Measurements from ENCODE around the gene UTS2B. TPM values are rescaled to one million over a fixed set of nuclear protein-coding genes. Genes with fewer than 3 reads are reported as not detected.

UTS2B gene
- polyA plus RNA-seq, 1 of the 3 experiments (the other 2 are of a cell fraction): 0.03 TPM

DNA sequence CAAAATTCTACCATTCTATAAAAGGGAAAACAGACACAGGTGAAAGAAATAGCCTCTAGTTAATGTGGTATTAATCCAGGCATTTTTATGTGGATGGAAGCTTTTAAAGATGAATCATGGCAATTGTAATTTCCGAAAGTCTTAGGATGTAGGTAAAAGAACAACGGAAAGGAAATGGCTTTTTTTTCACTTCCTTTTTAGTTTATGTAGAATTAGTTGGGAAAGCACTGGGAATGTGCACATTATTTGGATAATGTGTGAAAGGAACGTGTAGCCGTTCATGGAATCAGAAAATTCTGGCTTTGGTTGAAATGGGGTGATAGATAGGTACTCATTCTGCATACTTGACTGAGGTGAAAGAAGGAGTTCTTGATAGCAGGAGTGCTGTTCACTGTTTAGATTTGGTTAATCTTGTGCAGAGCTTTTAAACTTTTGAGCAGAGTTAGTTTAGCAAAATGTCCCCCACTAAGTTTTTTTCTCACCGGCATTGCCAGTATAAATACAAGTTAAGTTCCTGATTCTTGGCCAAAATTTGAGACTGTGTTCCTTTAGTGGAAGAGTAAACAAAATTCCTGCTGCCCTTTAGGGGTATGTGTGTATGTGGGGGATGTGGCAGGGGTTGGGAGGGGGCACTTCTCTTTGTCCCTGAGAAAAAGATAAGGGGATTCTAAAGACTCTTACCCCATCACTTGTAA is 20.2 kb upstream of the UTS2B start:
- H3K79me2 ChIP-seq (ENCODE audit: insufficient read depth): peaks cover 100% of the 10 kb centered on the region
- H3K27ac ChIP-seq (ENCODE audit: low read depth in 2 of 2, low read length in 1 of 2): peak overlapping the region in 1 of 2 experiments; percentile 23; a peak in 1 of 4 replicates
- no peaks in the 10 kb centered on the region for H3K9me2 ChIP-seq
- ChIA-PET CTCF (interaction anchor here (1.4 kb wide), 1 partner anchor 9 kb away, joined by 3 read pairs; no protein-coding TSS in a partner anchor), POLR2A (no interaction called here)
- H3K36me3 ChIP-seq (replicated peaks in 1 of 2; ENCODE audit: control insufficient read depth in 1 of 2, insufficient read depth in 2 of 2, low read length in 1 of 2): no peaks in the 10 kb centered on the region
- H3F3A ChIP-seq (replicated peaks; ENCODE audit: insufficient read depth): peaks cover 11% of the 10 kb centered on the region
- no peak for TF ChIP-seq SMC3 (IDR thresholded peaks at IDR 0.05; ENCODE audit: low read depth, low read length)
- no peak overlapping the region for H3K4me3 ChIP-seq (ENCODE audit: low read depth in 2 of 2, low read length in 1 of 2)
- H3K9me3 ChIP-seq: no peaks in the 10 kb centered on the region
- peaks cover 0 to 18% of the 10 kb centered on the region in 2 experiments; a peak in 2 of 4 replicates for H3K4me1 ChIP-seq (ENCODE audit: control insufficient read depth in 1 of 2, insufficient read depth in 2 of 2, low read depth in 1 of 2, low read length in 1 of 2)
- no peak overlapping the region for H2AFZ ChIP-seq (ENCODE audit: low read depth)
- 84% methylated on average over 5 of the region's 5 CpGs for WGBS (ENCODE audit: low lambda C conversion rate)
- H3K27me3 ChIP-seq (ENCODE audit: insufficient read depth): no peaks in the 10 kb centered on the region
- no peak for DNase-seq
- peak overlapping the region; percentile 13; the same call in 1 of the 2 replicates for H3K4me2 ChIP-seq
- no peak overlapping the region for H3K9ac ChIP-seq
- peaks cover 28% of the 10 kb centered on the region for H4K20me1 ChIP-seq (ENCODE audit: insufficient read depth)

DNA sequence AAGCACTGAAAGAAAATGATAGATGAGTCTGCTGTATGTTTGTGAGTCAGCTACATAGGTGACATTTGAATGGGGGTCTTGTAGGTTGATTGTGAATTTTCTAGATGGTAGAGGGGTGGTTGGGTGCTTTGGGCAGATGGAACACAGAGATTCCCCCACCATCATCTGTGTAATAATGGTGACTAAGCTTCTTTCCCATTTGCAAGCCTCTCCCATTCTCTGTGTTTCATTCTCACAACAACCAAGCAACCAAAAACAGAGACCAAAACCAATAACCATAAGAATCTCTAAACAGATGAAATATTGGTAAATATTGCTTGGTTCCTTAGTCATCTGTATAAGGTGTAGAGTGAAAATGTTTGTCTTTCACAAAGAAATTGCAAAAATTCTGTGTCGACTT is 17.8 kb upstream of the UTS2B start:
- Histone ChIP-seq H3K9me2 (no peaks in the 10 kb centered on the region), H3K4me1 (ENCODE audit: control insufficient read depth in 1 of 2, insufficient read depth in 2 of 2, low read depth in 1 of 2, low read length in 1 of 2) (peaks cover 0 to 23% of the 10 kb centered on the region in 2 experiments; a peak in 2 of 4 replicates), H2AFZ (ENCODE audit: low read depth) (no peak overlapping the region), H4K20me1 (ENCODE audit: insufficient read depth) (peaks cover 45% of the 10 kb centered on the region), H3K4me2 (no peak overlapping the region), H3K9me3 (no peaks in the 10 kb centered on the region), H3F3A (replicated peaks; ENCODE audit: insufficient read depth) (peaks cover 3% of the 10 kb centered on the region), H3K27me3 (ENCODE audit: insufficient read depth) (no peaks in the 10 kb centered on the region), H3K4me3 (ENCODE audit: low read depth in 2 of 2, low read length in 1 of 2) (no peak overlapping the region), H3K9ac (no peak overlapping the region), H3K79me2 (ENCODE audit: insufficient read depth) (peaks cover 100% of the 10 kb centered on the region), H3K36me3 (replicated peaks in 1 of 2; ENCODE audit: control insufficient read depth in 1 of 2, insufficient read depth in 2 of 2, low read length in 1 of 2) (no peaks in the 10 kb centered on the region), H3K27ac (ENCODE audit: low read depth in 2 of 2, low read length in 1 of 2) (no peak overlapping the region)
- TF ChIP-seq SMC3 (IDR thresholded peaks at IDR 0.05; ENCODE audit: low read depth, low read length): no peak
- TF ChIP-seq CHD2 (IDR thresholded peaks at IDR 0.05; ENCODE audit: low read length, partially characterized antibody): no peak
- no peak for TF ChIP-seq JUND (IDR thresholded peaks at IDR 0.05)
- no peak for TF ChIP-seq RXRA (IDR thresholded peaks at IDR 0.05; ENCODE audit: borderline replicate concordance, low read depth)
- no peak for TF ChIP-seq POLR2AphosphoS5 (IDR thresholded peaks at IDR 0.05; ENCODE audit: low read depth, low read length)
- no peak for TF ChIP-seq RAD21 (IDR thresholded peaks at IDR 0.05; ENCODE audit: low read length)
- TF ChIP-seq, protein P1, sequence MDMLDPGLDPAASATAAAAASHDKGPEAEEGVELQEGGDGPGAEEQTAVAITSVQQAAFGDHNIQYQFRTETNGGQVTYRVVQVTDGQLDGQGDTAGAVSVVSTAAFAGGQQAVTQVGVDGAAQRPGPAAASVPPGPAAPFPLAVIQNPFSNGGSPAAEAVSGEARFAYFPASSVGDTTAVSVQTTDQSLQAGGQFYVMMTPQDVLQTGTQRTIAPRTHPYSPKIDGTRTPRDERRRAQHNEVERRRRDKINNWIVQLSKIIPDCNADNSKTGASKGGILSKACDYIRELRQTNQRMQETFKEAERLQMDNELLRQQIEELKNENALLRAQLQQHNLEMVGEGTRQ (IDR thresholded peaks at IDR 0.05; ENCODE audit: borderline replicate concordance, low read depth, low read length): no peak
- TF ChIP-seq YY1 (IDR thresholded peaks at IDR 0.05; ENCODE audit: low read depth): no peak
- no peak for TF ChIP-seq ELF1 (IDR thresholded peaks at IDR 0.05)
- TF ChIP-seq TCF12 (IDR thresholded peaks at IDR 0.05): no peak
- TF ChIP-seq, protein P2, sequence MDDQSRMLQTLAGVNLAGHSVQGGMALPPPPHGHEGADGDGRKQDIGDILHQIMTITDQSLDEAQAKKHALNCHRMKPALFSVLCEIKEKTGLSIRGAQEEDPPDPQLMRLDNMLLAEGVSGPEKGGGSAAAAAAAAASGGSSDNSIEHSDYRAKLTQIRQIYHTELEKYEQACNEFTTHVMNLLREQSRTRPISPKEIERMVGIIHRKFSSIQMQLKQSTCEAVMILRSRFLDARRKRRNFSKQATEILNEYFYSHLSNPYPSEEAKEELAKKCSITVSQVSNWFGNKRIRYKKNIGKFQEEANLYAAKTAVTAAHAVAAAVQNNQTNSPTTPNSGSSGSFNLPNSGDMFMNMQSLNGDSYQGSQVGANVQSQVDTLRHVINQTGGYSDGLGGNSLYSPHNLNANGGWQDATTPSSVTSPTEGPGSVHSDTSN (IDR thresholded peaks at IDR 0.05): no peak
- no peak for TF ChIP-seq EZH2phosphoT487 (IDR thresholded peaks at IDR 0.05; ENCODE audit: borderline replicate concordance, low read depth)
- TF ChIP-seq, protein P3, sequence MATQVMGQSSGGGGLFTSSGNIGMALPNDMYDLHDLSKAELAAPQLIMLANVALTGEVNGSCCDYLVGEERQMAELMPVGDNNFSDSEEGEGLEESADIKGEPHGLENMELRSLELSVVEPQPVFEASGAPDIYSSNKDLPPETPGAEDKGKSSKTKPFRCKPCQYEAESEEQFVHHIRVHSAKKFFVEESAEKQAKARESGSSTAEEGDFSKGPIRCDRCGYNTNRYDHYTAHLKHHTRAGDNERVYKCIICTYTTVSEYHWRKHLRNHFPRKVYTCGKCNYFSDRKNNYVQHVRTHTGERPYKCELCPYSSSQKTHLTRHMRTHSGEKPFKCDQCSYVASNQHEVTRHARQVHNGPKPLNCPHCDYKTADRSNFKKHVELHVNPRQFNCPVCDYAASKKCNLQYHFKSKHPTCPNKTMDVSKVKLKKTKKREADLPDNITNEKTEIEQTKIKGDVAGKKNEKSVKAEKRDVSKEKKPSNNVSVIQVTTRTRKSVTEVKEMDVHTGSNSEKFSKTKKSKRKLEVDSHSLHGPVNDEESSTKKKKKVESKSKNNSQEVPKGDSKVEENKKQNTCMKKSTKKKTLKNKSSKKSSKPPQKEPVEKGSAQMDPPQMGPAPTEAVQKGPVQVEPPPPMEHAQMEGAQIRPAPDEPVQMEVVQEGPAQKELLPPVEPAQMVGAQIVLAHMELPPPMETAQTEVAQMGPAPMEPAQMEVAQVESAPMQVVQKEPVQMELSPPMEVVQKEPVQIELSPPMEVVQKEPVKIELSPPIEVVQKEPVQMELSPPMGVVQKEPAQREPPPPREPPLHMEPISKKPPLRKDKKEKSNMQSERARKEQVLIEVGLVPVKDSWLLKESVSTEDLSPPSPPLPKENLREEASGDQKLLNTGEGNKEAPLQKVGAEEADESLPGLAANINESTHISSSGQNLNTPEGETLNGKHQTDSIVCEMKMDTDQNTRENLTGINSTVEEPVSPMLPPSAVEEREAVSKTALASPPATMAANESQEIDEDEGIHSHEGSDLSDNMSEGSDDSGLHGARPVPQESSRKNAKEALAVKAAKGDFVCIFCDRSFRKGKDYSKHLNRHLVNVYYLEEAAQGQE (IDR thresholded peaks at IDR 0.05; ENCODE audit: low read depth, low read length): no peak
- TF ChIP-seq, protein P4, sequence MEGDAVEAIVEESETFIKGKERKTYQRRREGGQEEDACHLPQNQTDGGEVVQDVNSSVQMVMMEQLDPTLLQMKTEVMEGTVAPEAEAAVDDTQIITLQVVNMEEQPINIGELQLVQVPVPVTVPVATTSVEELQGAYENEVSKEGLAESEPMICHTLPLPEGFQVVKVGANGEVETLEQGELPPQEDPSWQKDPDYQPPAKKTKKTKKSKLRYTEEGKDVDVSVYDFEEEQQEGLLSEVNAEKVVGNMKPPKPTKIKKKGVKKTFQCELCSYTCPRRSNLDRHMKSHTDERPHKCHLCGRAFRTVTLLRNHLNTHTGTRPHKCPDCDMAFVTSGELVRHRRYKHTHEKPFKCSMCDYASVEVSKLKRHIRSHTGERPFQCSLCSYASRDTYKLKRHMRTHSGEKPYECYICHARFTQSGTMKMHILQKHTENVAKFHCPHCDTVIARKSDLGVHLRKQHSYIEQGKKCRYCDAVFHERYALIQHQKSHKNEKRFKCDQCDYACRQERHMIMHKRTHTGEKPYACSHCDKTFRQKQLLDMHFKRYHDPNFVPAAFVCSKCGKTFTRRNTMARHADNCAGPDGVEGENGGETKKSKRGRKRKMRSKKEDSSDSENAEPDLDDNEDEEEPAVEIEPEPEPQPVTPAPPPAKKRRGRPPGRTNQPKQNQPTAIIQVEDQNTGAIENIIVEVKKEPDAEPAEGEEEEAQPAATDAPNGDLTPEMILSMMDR (IDR thresholded peaks at IDR 0.05): no peak
- WGBS (ENCODE audit: low lambda C conversion rate): 93% methylated on average over 1 of the region's 1 CpG
- DNase-seq: no peak
- ChIA-PET POLR2A (no interaction called here), CTCF (no interaction called here)
